HCT116 (cell line): ENCODE data around the gene PRKCH. TPM values are rescaled to one million over a fixed set of nuclear protein-coding genes. Genes with fewer than 3 reads are reported as not detected.

Source experiments
- total RNA-seq: library from RNA; stranded (reverse); gene quantifications from one replicate; pipeline ENCODE4 v1.2.1, GENCODE V29; 2021; ENCODE audit not compliant: unreplicated experiment

The PRKCH gene
- total RNA-seq, 1 experiment from 2014 or later, result 16.6 TPM

Other genes with a start within 250 kb of the PRKCH start
- 0.12 TPM for gene TMEM30B, start 40.2 kb upstream of the PRKCH start, total RNA-seq